WI38 (cell line): Measurements from ENCODE around the gene NMT2.

ENCODE experiments used
- H3K4me3 ChIP-seq: 2 replicates; pipeline ENCODE4 v1.5.1; 2011; ENCODE audit warnings: low read depth, mild to moderate bottlenecking, control low read depth, low read length
- CTCF ChIP-seq: IDR thresholded peaks from 2 replicates; pipeline ENCODE4 v1.5.1; 2012; ENCODE audit warnings: low read depth, mild to moderate bottlenecking, control low read depth, low read length

The NMT2 gene

DNA sequence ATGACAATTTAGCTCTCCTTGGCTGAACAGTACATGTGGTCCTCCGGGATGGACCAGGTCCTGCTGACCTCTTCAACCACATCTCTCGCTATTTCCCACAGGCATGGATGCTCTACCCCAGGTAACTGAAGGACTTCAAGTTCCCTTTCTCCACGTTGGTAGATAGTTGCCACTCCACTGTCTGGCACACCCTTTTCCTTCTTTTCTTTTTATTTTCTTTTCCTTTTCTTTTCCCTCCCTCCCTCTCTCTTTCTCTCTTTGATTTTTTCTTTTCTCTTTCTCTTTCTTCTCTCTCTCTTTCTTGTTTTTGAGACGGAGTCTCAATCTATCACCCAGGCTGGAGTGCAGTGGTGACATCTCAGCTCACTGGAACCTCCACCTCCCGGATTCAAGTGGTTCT lies 77.1 kb downstream of the NMT2 start:
- H3K4me3 ChIP-seq, result no peak overlapping the region
- TF ChIP-seq CTCF, result no peak

- H3K4me3 ChIP-seq, result peak within 1 kb of the TSS; percentile 66
- TF ChIP-seq CTCF, result peak; percentile 38
Observed at GRCh38 chr10:15088428-15089261, 79.8 kb downstream of the NMT2 start, which contains the start of gene ACBD7. TSS of gene ACBD7 (minus strand) at chr10:15088776. CDS start at chr10:15088728, 48 bp downstream.

DNA sequence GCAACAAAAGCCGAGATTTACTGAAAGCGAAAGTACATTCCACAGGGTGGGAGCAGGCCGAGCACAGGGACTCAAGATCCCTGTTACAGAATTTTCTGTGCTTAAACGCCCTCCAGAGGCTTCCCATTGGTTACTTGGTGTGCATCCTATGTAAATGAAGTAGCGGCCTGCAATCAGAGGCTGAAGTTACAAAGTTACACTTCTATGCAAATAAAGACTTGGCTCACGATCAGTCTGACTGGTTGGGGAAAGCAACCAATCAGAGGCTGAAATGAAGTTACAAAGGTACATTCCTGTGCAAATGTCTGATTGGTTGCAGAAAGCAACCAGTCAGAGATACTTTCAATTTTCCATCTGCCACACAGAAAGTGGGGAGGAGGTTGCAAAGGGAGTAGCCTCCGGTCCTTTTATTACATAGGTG lies 84.0 kb downstream of the NMT2 start:
- no peak for TF ChIP-seq CTCF
- H3K4me3 ChIP-seq, result peak overlapping the region; percentile 60

GRCh38 chr10:15083674-15084501 lies 84.6 kb downstream of the NMT2 start:
- peak overlapping the region; percentile 60 for H3K4me3 ChIP-seq
- no peak for TF ChIP-seq CTCF

DNA sequence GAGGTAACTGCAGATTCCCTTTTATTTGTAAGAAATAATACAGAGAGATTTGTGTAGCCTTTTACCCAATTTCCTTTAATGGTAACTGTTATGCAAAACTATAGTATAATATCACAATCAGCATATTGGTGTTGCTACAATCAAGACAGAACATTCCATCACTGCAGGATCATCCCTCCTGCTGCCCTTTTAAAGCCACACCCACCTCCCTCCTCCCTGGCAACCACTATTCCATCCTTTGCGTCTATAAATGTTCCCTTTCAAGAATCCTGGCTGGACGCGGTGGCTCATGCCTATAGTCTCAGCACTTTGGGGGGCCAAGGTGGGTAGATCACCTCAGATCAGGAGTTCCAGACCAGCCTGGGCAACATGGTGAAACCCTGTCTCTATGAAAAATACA lies 93.1 kb downstream of the NMT2 start:
- no peak for TF ChIP-seq CTCF
- no peak overlapping the region for H3K4me3 ChIP-seq

GRCh38 chr10:15072358-15072757 lies 96.1 kb downstream of the NMT2 start:
- no peak for TF ChIP-seq CTCF

GRCh38 chr10:15069230-15069629 lies 99.3 kb downstream of the NMT2 start:
- no peak overlapping the region for H3K4me3 ChIP-seq

More at GRCh38 chr10:15072358-15072757, 96.1 kb downstream of the NMT2 start:
- no peak overlapping the region for H3K4me3 ChIP-seq

More at GRCh38 chr10:15069230-15069629, 99.3 kb downstream of the NMT2 start:
- no peak for TF ChIP-seq CTCF
